Stimulated activated naive CD4-positive, alpha-beta T cell (primary cell): ENCODE measurements around the gene TNS2.
A peak's percentile ranks its signal among the peaks of the same experiment; 100 is the strongest.

Source experiments
- DNase-seq, 6 experiments: peaks; one replicate each; lab custom pipeline; 2025; lab: John Stamatoyannopoulos, UW

Gene TNS2

DNA sequence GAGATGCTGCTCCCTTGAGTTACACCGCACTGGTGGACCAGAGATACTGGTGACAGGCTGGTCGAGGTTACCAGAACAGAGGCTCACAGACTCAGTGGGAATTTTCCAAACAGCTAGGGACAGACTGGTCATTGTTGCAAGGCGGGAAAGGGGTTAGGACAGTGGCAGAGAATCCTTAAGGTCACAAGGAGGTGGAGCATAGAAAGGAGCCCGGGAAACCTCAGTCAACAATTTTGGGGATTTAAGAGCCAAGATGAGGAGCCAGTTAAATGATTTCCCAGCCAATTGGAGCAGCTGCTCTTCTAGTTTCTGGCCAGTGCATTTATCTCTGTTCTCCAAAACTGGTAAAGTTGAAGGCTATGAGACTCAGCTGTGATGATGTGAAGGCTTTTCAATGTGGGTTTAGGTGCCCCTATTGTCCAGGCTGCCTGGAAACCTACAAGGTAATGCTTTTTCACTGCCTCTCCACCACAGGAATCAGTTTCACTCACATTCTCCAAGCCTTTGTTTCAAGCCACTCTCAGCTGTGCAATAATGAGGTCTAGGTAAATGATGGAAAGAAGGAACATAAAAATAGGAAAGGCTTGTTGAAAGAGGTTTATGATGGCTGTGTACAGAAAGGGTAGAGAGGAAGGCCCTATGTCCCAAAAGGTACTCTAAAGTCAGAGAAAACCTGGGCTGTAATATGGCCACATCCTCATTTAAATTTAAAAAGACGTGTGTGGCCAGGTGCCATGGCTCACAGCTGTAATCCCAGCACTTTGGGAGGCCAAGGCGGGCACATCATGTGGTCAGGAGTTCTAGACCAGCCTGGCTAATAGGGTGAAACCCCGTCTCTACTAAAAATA, 7.0 kb upstream of the TNS2 start:
- DNase-seq = no peak

DNA sequence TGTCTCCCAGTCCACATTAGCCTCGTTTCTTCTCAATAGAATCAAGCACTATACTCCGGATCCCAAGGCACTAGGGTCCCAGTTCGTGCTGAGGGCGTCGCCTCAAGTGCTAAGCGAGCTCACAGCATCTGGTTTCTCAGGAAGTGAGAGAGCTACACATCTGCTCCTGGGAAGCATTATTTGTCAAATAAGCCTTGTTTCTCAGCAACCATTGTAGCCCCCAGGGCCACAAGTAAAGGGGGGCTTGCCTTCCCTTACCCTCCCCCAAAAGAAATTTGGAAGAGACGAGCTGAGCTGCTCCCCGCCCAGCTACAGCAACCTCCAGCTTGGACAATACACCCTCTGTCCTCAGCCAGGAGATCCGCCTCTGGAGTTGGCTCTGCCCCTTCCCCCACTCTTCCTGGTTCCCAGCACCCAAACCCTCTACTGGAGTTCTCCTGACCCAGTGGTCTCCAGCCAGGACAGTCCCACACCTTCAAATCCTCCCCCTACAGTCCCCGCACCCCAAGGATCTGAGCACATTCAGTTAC, 5.7 kb upstream of the TNS2 start:
- no peak for DNase-seq

DNA sequence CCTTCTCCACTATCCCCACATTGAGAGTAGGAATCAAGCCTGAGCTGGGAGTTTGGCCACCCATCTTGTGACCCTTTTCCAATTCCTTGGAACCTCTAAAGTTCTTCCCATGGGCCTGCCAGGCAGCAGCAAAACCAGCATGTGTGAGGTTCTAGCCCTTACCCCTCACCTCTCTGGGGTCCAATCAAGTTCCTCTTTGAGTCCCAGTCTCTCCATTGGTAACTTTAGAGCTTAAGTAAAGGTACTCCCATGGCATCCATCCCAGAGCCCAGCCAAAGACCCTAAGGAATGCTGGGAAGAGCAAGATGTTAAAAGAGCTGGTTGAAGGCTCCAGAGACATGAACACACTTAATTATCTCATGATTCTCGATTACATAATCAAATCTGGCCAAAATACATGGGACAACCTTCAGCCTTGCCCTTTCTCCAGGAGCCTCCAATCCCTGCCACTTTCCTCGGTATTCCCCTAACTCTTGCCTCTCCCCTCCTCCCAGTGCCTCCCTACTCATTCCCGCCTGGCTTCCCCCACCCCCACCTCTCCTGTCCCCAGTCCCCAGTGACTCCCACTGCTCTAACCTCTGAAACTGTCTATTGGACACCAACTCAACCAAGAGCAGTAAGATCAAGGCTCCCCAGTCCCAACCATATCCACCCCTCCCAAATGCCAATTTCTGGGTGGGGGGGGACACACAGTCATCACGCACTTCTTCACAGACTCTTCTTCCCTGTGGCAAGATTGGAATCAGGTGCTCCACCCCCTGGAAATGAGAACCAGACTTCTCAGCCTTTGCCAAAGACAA, 4.8 kb upstream of the TNS2 start:
- no peak for DNase-seq

DNA sequence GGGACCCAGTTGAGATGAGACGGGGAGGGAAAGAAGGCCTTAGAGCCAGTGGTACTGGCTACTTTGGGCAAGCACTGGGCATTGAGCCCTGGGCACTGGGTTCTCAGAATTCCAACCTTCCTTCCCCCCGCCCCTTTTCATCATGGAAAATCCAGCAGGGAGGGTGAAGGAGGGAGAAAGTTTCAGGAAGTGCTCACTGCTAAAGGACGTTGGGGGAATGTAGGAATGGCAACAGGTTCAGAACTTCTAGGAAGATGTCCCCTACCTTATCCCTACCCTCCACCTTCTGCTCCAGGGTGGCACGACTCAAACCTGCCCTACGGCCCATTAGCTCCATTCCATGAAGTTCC, 4.2 kb upstream of the TNS2 start:
- DNase-seq = no peak

DNA sequence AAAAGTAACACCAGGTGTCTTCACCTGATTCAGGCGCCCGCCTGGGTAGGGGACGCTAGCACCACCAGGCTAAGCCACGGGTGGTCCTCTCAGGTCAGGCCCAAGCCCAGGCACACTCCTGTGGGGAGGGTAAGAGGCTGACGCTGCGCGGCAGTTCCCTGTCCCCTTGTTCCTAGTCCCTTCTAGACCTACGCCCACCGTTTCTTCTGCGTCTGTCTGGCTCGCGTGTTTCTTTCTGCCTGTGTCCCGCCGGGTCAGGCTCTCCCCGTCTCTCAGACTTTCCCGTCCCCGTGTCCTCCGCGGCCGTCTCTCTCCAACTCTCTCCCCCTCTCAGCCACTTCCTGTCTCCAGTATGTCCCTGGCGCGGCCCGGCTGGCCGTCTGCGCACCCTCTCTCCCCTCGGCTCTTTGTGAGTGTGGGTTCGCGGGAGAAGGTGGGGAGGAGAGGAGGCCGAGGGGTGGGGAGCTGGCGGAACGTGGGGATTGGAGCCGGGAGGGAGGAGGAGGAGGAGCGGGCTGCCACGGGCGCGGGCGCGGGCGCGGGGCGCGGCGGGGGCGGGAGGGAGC, 3.1 kb upstream of the TNS2 start:
- peak in 5 of 6 experiments; percentile 27 to 65 (median 64) for DNase-seq

DNA sequence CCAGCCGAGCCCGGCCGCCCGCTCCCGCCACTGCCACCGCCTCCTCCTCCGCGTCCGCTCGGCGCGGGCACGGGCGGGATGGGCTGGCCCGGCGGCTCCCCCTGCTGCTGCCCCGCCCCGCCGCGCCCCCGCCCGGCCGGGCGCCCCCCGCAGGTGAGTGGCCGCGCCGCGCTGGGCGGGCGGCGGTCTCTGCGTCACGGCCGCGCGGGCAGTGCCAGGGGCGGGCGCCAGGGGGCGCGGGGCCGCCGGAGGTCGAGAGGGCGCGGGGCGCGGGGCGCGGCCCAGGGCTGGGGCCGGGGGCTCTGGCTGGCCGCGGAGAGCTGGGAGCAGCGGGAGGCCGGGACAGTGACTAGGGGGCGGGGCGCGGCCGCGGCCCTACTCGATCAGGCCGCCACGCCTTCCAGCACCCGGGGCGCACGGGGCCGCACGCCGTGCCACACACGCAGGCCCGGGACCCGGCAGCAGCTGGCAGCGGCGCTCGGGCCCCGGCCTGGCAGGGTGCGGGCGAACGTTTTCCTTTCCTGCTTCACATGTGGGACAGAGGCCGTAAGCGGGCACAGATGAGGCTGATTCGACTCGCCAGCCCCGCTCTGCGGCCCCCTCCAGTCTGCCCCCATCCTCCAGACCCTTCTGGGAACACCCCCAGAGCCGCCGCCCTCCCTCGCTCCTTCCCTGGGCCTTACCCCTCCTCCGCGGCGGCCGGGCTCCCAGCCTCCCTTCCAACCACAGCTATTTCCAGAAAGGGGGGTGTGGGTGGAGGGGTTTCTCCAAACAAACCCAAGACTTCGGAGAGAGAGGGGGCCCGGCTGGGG, 2.4 kb upstream of the TNS2 start:
- DNase-seq = peak; percentile 40 to 82 (median 70)

DNA sequence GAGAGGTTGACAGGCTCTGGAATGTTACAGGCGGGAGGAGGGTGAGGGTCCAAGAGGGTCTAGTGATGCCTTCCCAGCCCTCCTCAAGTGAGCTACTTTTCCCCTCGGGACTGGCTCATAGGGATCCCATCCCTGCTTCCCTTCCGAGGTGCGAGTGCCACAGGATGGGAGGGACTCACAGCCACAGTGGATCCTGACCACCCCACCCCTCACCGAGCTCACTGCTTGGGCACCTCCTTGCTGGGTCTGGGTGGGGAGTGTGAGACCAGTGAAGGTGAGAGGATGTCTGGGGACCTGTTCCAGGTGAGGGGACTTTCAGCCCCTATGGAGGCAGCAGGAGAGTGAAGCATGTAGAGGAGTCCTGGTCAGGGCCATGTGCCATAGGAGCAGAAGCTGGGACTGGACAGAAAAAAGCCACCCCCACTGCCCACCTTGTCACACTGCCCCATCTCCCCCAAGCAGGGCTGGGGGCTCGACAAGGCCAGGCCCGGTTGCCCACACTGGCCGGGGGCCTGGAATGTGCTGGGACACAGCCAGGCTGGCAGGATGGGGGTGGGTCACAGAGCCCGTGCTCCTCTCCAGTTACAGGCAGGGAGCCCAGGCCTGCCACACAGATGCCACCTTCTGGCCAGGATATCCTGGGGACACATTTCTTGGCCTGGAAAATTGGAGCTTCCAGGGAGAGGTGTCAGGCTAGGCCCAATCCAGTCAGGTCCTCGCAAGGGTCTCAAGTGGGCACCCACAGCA, 1.7 kb upstream of the TNS2 start:
- DNase-seq = no peak

DNA sequence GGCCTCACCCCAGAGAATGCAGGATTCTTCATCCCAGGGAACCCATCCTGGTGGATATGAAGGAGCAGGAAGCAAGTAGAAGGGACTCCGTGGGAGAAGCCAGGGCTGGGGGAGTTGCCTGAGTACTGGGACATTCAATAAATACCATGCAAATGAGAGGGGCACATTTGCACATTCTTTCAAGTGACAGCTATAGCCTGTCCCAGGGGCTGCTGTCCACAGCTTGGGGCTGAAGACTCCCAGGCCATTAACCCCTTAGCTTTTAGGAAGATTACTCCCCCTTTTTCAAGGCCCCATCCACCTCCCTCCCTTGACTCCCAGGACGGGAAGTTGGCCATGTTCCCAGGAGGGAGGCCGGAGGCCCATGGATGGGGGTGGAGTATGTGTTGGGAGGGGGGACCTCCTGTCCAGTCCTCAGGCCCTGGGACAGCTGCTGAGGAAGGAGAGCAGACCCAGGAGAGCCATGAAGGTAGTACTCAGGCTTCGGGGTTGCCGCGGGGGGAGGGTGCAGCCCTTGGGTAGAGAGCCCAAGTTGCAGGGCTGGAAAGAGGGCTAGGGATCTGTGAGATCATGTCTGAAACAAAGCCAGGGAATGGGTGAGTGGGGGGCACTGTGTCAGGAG, 974 bp upstream of the TNS2 start:
- no peak for DNase-seq

DNA sequence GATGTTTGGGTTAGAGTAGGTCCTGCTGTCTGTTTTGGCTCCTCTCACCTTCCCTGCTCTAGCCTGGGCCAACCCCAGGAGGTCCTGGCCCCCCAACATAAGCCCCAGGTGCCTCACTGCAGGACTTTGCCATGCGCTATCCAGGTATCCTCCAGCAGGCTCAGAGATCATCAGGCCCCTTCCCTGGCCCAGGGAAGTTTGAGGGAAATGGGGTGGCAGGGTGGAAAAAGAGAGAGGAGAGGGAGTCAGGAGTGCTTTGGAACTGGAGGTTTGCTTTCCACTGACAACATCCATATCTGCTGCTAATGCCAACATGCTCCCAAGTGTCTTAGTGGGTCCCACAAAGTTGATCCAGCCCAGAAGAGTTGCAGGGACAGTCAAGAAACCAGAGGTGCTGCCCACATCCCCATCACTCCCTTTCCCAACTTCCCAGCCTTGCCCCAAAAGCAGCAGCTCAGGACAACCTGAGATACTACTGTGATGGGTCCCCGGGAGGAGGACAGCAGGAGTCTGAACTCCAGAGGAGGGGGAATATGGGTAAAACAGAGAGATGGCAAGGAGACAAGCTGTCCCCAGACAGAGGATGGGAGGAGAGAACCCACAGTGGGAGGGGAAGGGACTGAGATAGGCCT, 677 bp downstream of the TNS2 start:
- DNase-seq = no peak

DNA sequence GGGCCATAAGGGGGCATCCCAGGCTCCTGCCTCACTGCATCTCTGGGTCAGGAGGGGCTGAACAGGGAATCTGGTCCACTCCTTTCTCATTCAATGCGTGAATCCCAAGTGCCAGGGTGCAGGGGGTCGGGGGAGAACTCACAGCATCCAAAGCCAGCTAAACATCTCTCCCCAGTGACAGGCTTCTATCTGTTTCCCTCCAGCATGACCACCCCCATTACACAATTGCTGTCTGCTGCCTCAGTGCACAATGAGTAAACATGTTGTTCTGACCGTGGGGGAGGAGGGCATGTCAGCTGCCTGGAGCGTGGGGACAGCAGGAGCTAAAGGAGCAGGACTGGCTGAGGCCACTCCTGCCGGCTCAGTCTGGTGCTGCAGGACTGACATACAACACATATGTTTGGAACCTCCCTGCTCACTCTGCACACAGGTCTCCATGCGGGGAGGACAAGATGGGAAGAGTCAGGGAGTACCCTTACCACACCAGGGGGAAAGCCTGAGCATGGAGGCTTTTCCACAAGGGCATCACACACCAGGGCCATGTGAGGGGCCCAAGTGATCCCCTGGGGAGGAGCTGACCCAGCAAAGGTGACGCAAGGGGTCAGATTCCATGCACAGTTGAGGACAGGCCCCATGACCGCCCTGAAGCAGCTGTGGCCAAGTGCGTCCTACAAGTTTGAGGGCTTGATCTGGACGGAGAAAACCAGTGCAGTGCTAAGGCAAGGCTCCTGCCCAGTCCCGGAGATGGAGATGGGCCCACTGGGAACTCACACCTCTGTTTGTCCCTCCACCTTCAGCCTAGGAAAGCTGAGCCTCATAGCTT, 1.4 kb downstream of the TNS2 start:
- no peak for DNase-seq

DNA sequence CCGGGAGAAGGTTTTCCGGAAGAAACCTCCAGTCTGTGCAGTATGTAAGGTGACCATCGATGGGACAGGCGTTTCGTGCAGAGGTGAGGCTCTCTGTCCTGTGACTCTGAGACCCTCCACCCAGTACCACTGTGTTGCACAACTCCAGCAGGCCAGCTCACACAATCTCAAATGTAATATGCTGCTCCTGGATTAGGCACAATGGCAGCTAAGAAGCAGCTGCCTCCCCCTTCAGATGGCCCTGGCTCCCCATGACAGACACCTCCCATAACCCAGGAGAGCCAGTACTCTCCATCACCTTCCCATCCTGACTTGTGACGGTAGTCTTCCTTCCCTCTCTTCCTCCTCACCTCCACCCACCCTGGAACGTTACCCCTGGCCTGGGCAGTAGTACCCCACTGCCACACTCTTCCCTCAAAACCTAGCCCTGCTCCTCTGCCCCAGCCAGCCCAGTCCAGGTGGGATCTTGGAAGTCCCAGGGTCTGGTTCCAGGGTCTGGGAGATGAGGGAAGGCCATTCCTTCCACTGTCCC, 2.1 kb downstream of the TNS2 start:
- DNase-seq = no peak

DNA sequence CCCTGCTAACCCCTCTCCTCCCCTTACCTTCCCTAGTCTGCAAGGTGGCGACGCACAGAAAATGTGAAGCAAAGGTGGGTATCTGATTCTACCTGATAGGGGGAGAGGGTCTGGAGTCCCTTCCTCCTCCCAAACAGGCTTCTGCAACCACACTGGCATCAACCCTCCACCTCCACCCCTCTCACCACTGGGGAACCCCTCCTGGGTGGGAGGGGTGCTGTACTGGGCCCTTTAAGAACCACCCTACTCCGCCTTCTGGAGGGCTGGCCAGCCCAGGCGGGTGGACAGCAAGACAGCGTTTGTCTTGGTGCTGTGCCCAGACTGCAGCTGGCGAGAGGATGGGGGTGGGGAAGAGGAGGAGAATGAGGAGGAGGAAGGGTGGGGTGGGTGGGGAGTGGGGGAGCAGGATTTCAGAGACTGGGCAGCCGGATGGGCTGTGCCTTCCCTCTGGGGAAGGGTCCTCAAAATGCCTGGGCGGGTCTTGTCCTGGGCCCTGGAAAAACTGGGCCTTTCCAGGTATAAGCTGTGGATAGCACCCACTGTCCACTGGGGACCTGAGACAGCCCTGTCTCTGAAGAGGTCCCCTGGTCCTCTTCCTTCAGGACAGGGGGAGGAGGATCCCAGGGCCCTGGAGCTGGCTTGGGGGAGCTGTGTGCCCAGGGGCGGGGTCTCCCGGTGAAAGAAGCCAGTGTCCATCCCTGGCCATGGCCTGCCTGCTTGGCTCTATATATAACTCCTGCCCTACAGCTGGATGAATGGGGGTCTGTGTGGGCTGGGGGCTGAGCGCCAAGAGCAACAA, 2.8 kb downstream of the TNS2 start:
- no peak for DNase-seq

DNA sequence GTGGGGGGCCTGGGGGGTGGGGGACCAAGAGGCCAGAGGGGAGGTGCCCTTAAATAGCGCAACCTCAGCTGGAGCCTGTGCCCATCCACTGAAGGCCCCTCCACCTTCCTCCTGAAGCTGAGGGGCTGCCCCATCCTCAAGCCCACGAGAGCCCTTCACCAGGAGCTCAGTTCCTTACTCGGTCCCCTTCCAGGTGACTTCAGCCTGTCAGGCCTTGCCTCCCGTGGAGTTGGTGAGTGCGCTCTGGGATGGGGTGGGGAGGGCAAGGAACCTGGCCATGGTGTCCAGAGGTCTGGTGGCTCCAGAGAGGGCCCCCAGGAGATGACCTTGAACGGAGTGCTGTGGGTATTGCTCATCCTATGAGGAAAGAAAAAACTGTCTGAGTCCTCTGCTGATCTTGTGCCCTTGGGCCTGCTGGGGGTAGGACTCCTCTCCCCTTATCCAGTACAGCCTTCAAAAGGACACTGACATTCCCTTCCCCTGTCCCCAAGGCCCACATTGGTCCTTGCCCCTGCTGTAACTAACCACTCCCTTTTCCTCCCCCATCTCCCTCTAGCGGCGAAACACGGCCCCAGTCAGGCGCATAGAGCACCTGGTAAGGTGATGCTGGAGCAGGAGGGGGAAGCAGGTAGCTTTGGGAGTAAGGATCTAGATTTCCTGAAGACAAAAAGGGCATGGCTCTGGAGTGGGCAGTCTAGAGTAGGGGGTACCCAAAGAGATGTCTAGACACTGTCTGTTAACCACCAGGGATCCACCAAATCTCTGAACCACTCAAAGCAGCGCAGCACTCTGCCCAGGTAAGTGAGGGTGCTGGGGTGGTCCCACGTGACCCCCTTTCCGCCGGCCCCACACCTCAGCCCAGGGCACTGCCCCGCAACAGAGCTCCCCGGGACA, 3.6 kb downstream of the TNS2 start:
- DNase-seq = peak; percentile 33 to 63 (median 56)

DNA sequence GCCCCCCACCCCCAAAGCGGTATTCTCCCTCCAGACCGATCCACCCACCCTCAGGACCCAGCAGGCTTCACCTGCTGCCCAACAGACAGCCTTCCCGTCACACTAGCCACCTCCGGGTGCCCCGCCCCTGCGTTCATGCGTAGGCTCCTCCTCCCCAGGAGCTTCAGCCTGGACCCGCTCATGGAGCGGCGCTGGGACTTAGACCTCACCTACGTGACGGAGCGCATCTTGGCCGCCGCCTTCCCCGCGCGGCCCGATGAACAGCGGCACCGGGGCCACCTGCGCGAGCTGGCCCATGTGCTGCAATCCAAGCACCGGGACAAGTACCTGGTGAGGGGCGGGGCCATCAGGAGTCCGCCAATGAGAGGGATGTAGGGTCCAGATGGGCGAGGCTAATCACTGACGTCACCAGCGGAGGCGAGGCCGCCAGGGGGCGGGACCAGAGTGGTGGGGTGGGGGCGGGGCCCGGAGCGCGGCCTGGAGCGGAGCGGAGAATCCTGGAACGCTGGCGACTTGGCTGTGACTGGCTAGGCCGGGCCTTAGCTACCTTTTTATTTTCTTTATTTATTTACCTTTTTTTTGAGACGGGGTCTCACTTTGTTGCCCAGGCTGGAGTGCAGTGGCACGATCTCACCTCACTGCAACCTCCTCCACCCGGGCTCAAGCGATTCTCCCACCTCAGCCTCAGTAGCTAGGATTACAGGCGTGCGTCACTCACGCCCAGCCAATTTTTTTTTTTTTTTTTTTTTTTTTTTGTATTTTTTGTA, 4.4 kb downstream of the TNS2 start:
- DNase-seq = peak; percentile 89 to 95 (median 92)

DNA sequence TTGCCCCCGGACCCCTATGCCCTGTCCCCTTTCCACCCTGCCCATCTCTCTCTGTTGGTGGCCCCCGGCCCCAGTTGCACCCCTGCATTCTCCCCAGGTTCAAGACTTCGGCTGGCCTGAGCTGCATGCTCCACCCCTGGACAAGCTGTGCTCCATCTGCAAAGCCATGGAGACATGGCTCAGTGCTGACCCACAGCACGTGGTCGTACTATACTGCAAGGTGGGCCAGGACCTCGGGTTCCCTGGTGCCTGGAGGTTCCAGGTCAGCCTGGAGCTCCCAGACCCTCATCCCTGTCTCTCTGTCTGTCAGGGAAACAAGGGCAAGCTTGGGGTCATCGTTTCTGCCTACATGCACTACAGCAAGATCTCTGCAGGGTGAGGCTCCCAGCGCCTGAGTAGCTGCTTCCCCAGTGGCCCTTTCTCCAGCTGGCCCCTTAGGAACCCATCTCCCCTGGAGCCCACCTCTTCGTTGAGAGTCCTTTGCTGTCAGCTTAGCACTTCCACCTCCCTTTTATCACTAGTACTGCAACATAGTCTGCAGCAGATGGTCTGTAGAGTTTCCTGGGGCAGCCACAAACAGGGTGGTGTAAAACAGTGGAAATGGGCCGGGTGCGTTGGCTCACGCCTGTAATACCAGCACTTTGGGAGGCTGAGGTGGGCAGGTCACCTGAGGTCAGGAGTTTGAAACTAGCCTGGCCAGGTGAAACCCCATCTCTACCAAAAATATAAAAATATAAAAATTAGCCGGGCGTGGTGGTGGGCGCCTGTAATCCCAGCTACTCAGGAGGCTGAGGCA, 5.8 kb downstream of the TNS2 start:
- no peak for DNase-seq

DNA sequence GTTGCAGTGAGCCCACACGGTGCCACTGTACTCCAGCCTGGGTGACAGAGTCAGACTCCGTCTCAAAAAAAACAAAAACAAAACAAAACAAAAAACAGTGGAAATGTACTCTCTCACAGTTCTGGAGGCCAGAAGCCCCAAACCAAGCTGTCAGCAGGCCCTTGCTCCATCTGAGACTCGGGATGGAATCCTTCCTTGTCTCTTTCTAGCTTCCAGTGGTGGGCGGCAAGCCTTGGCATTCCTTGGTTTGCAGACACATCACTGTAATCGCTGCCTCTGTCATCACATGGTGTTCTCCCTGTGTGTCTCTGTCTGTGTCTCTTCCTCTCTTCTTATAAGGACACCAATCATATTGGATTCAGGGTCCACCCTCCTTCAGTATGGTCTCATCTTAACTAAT, 6.4 kb downstream of the TNS2 start:
- DNase-seq = no peak
